ENCODE data around the gene ANGPTL7.
"Not testable (repeated sequence)": the region's sequence is repeated elsewhere in the genome, so short reads cannot be mapped to it uniquely, and the experiment has no call there.

The ANGPTL7 gene

DNA sequence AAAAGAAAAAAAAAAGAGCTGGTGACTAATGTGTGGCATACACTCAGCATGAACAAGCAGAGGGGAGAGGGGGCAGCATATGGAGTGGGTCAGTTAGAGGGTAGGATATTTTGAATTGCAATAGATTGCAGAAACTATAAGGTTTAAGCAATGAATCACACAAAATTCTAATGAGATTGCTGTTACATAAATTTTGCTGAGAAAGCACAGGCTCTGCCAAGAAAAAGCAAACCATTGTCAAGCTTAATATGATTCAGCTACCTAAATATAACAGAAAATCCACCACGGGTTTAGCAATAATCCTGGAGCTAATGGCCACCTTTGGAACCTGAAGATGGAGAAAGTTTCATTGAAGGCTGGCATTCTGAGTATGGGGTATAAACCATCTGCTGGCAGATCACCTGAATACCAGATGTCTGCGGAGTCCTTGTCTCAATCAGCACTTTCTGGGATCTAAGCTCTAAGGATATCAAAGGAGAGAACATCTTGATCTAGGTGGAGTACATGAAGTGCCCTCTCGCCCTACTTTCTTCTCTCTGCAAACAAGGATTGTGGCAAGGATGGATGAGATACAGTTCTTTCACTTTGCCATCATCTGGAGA, 30.3 kb upstream of the ANGPTL7 start:
- CTCF ChIA-PET, result interaction anchor here (0.6 kb wide), 2 partner anchors 11 to 486 kb away, joined by 3 read pairs; no protein-coding TSS in a partner anchor
- Histone ChIP-seq H3K27ac (ENCODE audit: extremely low read depth, low read depth, low read length) (no peak overlapping the region), H3K4me3 (ENCODE audit: low read depth, low read length) (no peak overlapping the region), H3K9me3 (ENCODE audit: control insufficient read depth, insufficient read depth, low read depth, low read length) (no peaks in the 10 kb centered on the region), H3K36me3 (ENCODE audit: control insufficient read depth in 2 of 2, insufficient read depth in 1 of 2, low read length in 2 of 2) (peaks cover 7 to 61% of the 10 kb centered on the region in 2 experiments; a peak in 2 of 3 replicates), H3K4me1 (ENCODE audit: control insufficient read depth, insufficient read depth, low read length) (no peaks in the 10 kb centered on the region)
- POLR2A ChIA-PET, result interaction anchor here (1.8 kb wide), 1 partner anchor 59 kb away, joined by 4 read pairs; the partner anchor contains the start of gene EXOSC10
- TF ChIP-seq FEZF1 (tag by site-specific recombination; IDR thresholded peaks at IDR 0.05) (no peak), GLIS2 (tag by site-specific recombination; IDR thresholded peaks at IDR 0.05) (no peak), ZNF510 (tag by site-specific recombination; IDR thresholded peaks at IDR 0.05; ENCODE audit: insufficient replicate concordance) (no peak), BCL11B (tag by site-specific recombination; IDR thresholded peaks at IDR 0.05; ENCODE audit: low read depth) (no peak), ZNF660 (tag by site-specific recombination; IDR thresholded peaks at IDR 0.05) (no peak), ZNF558 (tag by site-specific recombination; IDR thresholded peaks at IDR 0.05) (no peak), ZNF2 (tag by site-specific recombination; IDR thresholded peaks at IDR 0.05) (no peak), ZNF600 (tag by site-specific recombination; IDR thresholded peaks at IDR 0.05) (no peak), ZNF560 (tag by site-specific recombination; IDR thresholded peaks at IDR 0.05; ENCODE audit: borderline replicate concordance) (no peak), ZFP41 (tag by site-specific recombination; IDR thresholded peaks at IDR 0.05; ENCODE audit: borderline replicate concordance) (no peak), ZNF664 (tag by site-specific recombination; IDR thresholded peaks at IDR 0.05) (no peak), ZNF48 (tag by site-specific recombination; IDR thresholded peaks at IDR 0.05) (no peak), IKZF3 (tag by site-specific recombination; IDR thresholded peaks at IDR 0.05) (no peak), ZNF133 (tag by site-specific recombination; IDR thresholded peaks at IDR 0.05) (no peak), TRIM28 (IDR thresholded peaks at IDR 0.05; ENCODE audit: borderline replicate concordance, low read length) (no peak)
- TF ChIP-seq, protein P1, sequence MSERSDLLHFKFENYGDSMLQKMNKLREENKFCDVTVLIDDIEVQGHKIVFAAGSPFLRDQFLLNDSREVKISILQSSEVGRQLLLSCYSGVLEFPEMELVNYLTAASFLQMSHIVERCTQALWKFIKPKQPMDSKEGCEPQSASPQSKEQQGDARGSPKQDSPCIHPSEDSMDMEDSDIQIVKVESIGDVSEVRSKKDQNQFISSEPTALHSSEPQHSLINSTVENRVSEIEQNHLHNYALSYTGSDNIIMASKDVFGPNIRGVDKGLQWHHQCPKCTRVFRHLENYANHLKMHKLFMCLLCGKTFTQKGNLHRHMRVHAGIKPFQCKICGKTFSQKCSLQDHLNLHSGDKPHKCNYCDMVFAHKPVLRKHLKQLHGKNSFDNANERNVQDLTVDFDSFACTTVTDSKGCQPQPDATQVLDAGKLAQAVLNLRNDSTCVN (tag by site-specific recombination; optimal IDR thresholded peaks at IDR 0.05), result no peak
- TF ChIP-seq, protein P2, sequence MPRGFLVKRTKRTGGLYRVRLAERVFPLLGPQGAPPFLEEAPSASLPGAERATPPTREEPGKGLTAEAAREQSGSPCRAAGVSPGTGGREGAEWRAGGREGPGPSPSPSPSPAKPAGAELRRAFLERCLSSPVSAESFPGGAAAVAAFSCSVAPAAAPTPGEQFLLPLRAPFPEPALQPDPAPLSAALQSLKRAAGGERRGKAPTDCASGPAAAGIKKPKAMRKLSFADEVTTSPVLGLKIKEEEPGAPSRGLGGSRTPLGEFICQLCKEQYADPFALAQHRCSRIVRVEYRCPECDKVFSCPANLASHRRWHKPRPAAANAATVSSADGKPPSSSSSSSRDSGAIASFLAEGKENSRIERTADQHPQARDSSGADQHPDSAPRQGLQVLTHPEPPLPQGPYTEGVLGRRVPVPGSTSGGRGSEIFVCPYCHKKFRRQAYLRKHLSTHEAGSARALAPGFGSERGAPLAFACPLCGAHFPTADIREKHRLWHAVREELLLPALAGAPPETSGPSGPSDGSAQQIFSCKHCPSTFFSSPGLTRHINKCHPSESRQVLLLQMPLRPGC (tag by site-specific recombination; IDR thresholded peaks at IDR 0.05), result no peak

- TF ChIP-seq ZNF529 (tag by site-specific recombination; IDR thresholded peaks at IDR 0.05; ENCODE audit: insufficient replicate concordance), result peak; percentile 39
- H3K4me3 ChIP-seq (ENCODE audit: low read depth, low read length); H3K9me3 ChIP-seq (ENCODE audit: control insufficient read depth, insufficient read depth, low read depth, low read length); POLR2A ChIA-PET; H3K4me1 ChIP-seq (ENCODE audit: control insufficient read depth, insufficient read depth, low read length); H3K27ac ChIP-seq (ENCODE audit: extremely low read depth, low read depth, low read length); CTCF ChIA-PET: not testable (repeated sequence)
- H3K36me3 ChIP-seq (ENCODE audit: control insufficient read depth in 2 of 2, insufficient read depth in 1 of 2, low read length in 2 of 2), result peaks cover 0 to 41% of the 10 kb centered on the region in 2 experiments; a peak in 2 of 3 replicates
Measured at GRCh38 chr1:11162752-11163151, 26.4 kb upstream of the ANGPTL7 start.

- H3K36me3 ChIP-seq (ENCODE audit: control insufficient read depth in 2 of 2, insufficient read depth in 1 of 2, low read length in 2 of 2), result peaks cover 0 to 30% of the 10 kb centered on the region in 2 experiments; a peak in 2 of 3 replicates
- TF ChIP-seq, protein P3, sequence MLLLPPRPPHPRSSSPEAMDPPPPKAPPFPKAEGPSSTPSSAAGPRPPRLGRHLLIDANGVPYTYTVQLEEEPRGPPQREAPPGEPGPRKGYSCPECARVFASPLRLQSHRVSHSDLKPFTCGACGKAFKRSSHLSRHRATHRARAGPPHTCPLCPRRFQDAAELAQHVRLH (tag by site-specific recombination; IDR thresholded peaks at IDR 0.05), result peak; percentile 86
- TF ChIP-seq ZNF280D (tag by site-specific recombination; IDR thresholded peaks at IDR 0.05) (peak; percentile 86), ZNF146 (tag by site-specific recombination; IDR thresholded peaks at IDR 0.05) (peak; percentile 97)
- H3K27ac ChIP-seq (ENCODE audit: extremely low read depth, low read depth, low read length); H3K9me3 ChIP-seq (ENCODE audit: control insufficient read depth, insufficient read depth, low read depth, low read length); H3K4me1 ChIP-seq (ENCODE audit: control insufficient read depth, insufficient read depth, low read length); H3K4me3 ChIP-seq (ENCODE audit: low read depth, low read length); POLR2A ChIA-PET: not testable (repeated sequence)
- CTCF ChIA-PET, result interaction anchor here (0.6 kb wide), 1 partner anchor 66 kb away, joined by 3 read pairs; no protein-coding TSS in a partner anchor
Measured at GRCh38 chr1:11166744-11167143, 22.4 kb upstream of the ANGPTL7 start.

All from HEK293 (cell line).